Vagina (tissue), 2 donors: ENCODE data around the gene PCGF2.

Source experiments
- POLR2A ChIP-seq, 2 donors: fragments of 450-650 bp; IDR thresholded peaks; one replicate each; pipeline ENCODE4 v1.6.1; 2017; ENCODE audit warnings: antibody characterized with exemption in 2 of 2, mild to moderate bottlenecking in 2 of 2, moderate library complexity in 2 of 2
- POLR2AphosphoS5 ChIP-seq, 2 donors: sonication (generic); formaldehyde crosslinking; IDR thresholded peaks; one replicate each; pipeline ENCODE4 v1.9.0; 2017; ENCODE audit warnings: antibody characterized with exemption in 2 of 2, mild to moderate bottlenecking in 2 of 2, low read depth in 1 of 2; ENCODE audit not compliant: insufficient read depth in 1 of 2
- TF ChIP-seq, protein P1 (sequence below), 3 experiments: fragments of 450-650 bp in 2 of 3; fragments of 200-600 bp in 1 of 3; sonication (generic) in 1 of 3; IDR thresholded peaks; one replicate each; pipeline ENCODE4 v1.5.1; 2017 to 2019; ENCODE audit warnings: antibody characterized with exemption in 3 of 3, mild to moderate bottlenecking in 2 of 3, moderate library complexity in 2 of 3

- TF ChIP-seq POLR2AphosphoS5 (IDR thresholded peaks at IDR 0.05; ENCODE audit: insufficient read depth in 1 of 2, low read depth in 1 of 2) (no peak), POLR2A (IDR thresholded peaks at IDR 0.05) (no peak)
- TF ChIP-seq, protein P1, sequence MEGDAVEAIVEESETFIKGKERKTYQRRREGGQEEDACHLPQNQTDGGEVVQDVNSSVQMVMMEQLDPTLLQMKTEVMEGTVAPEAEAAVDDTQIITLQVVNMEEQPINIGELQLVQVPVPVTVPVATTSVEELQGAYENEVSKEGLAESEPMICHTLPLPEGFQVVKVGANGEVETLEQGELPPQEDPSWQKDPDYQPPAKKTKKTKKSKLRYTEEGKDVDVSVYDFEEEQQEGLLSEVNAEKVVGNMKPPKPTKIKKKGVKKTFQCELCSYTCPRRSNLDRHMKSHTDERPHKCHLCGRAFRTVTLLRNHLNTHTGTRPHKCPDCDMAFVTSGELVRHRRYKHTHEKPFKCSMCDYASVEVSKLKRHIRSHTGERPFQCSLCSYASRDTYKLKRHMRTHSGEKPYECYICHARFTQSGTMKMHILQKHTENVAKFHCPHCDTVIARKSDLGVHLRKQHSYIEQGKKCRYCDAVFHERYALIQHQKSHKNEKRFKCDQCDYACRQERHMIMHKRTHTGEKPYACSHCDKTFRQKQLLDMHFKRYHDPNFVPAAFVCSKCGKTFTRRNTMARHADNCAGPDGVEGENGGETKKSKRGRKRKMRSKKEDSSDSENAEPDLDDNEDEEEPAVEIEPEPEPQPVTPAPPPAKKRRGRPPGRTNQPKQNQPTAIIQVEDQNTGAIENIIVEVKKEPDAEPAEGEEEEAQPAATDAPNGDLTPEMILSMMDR (IDR thresholded peaks at IDR 0.05) = no peak
Observed at GRCh38 chr17:38733282-38733981, 14.7 kb downstream of the PCGF2 start.
